OCI-LY7 (cell line): ENCODE measurements around the gene FAIM2. TPM values are rescaled to one million over a fixed set of nuclear protein-coding genes. Genes with fewer than 3 reads are reported as not detected.

Experiments used
- BruUV-seq: library from RNA; stranded (reverse); fragments of 400-500 nt; replicated peaks from 2 replicates; lab custom pipeline; 2021; lab: Mats Ljungman, UMichigan
- CTCF ChIA-PET: fragments of 300-600 bp; sonication (Branson Sonifier 250); formaldehyde crosslinking; loops from one replicate; lab custom pipeline; 2022; ENCODE audit warnings: antibody characterized with exemption; ENCODE audit not compliant: unreplicated experiment; lab: Charles Lee
- POLR2A ChIA-PET: fragments of 300-600 bp; sonication (Branson Sonifier 250); formaldehyde crosslinking; loops from one replicate; lab custom pipeline; 2022; ENCODE audit warnings: antibody characterized with exemption; lab: Charles Lee
- DNase-seq: peaks from one replicate; pipeline ENCODE4 v3.0.0-alpha.2; 2015; ENCODE audit warnings: low spot score
- H2AFZ ChIP-seq: fragments of 200-600 bp; sonication (generic), shearing (Covaris generic); 2 replicates; pipeline ENCODE4 v1.6.1; 2014; ENCODE audit warnings: mild to moderate bottlenecking, antibody characterized with exemption, low read length, moderate library complexity
- H3K27ac ChIP-seq: fragments of 200-600 bp; sonication (generic); 2 replicates; pipeline ENCODE4 v1.5.1; 2014; ENCODE audit warnings: mixed run types, low read depth, mild to moderate bottlenecking, moderate library complexity, low read length, inconsistent platforms; ENCODE audit not compliant: poor library complexity, severe bottlenecking
- H3K36me3 ChIP-seq: fragments of 200-600 bp; sonication (generic); 2 replicates; pipeline ENCODE4 v1.6.1; 2014; ENCODE audit warnings: mild to moderate bottlenecking, antibody characterized with exemption, low read length, moderate library complexity, mixed read lengths; ENCODE audit not compliant: insufficient read depth
- H3K4me1 ChIP-seq: fragments of 200-600 bp; sonication (generic); 2 replicates; pipeline ENCODE4 v1.5.1; 2014; ENCODE audit warnings: mild to moderate bottlenecking, low read length; ENCODE audit not compliant: insufficient read depth, poor library complexity, severe bottlenecking
- H3K4me2 ChIP-seq: fragments of 200-600 bp; sonication (generic); 2 replicates; pipeline ENCODE4 v1.6.1; 2014; ENCODE audit warnings: mild to moderate bottlenecking, low read length
- H3K4me3 ChIP-seq: fragments of 200-600 bp; sonication (generic); 2 replicates; pipeline ENCODE4 v1.5.1; 2014; ENCODE audit warnings: mild to moderate bottlenecking, low read depth, low read length; ENCODE audit not compliant: poor library complexity, severe bottlenecking
- H3K79me2 ChIP-seq: fragments of 200-600 bp; sonication (generic); 2 replicates; pipeline ENCODE4 v1.6.1; 2016; ENCODE audit warnings: low read depth, mild to moderate bottlenecking, low read length, moderate library complexity, mixed read lengths; ENCODE audit not compliant: insufficient read depth
- H3K9me2 ChIP-seq: fragments of 200-600 bp; sonication (generic); 2 replicates; pipeline ENCODE4 v1.6.1; 2016; ENCODE audit warnings: mild to moderate bottlenecking, low read length, mixed read lengths; ENCODE audit not compliant: insufficient read depth
- H3K9me3 ChIP-seq: fragments of 200-600 bp; sonication (generic); 2 replicates; pipeline ENCODE4 v1.6.1; 2014; ENCODE audit warnings: mild to moderate bottlenecking, mixed run types, low read length, mixed read lengths
- H4K20me1 ChIP-seq: fragments of 200-600 bp; sonication (generic); 2 replicates; pipeline ENCODE4 v1.6.1; 2014; ENCODE audit warnings: mild to moderate bottlenecking, antibody characterized with exemption, low read length, moderate library complexity, mixed read lengths; ENCODE audit not compliant: insufficient read depth
- CTCF ChIP-seq: fragments of 200-600 bp; sonication (generic); conservative IDR thresholded peaks from 2 replicates; pipeline ENCODE4 v1.5.1; 2014; ENCODE audit warnings: mild to moderate bottlenecking, antibody characterized with exemption, low read length, moderate library complexity, mixed read lengths
- EZH2phosphoT487 ChIP-seq: fragments of 200-600 bp; sonication (generic); IDR thresholded peaks from 2 replicates; pipeline ENCODE4 v1.6.1; 2018; ENCODE audit warnings: low read depth, borderline replicate concordance, mild to moderate bottlenecking, mixed run types, antibody characterized with exemption, low read length, moderate library complexity, mixed read lengths
- intact Hi-C: fragments of 100-400 bp; cut with micrococcal nuclease; formaldehyde crosslinking; loops from one replicate; pipeline ENCODE4 v1.10.0; 2022; ENCODE audit not compliant: unreplicated experiment
- total RNA-seq, 2 experiments: library from RNA; depleted of rRNA in 1 of 2; stranded (reverse); fragments of >200 nt in 1 of 2; shearing (Covaris generic) in 1 of 2; gene quantifications; 2 replicates each; pipeline ENCODE4 v1.2.3, GENCODE V29; 2014 to 2022

Gene FAIM2
- total RNA-seq, 2 experiments from 2014 or later, result 0.10 TPM; not detected in 1

- DNase-seq, result no peak
- CTCF ChIA-PET, result interaction anchor here (0.6 to 1.0 kb wide), 2 partner anchors 24 to 86 kb away, joined by 3 to 4 read pairs; no protein-coding TSS in a partner anchor
- TF ChIP-seq CTCF, result no peak
- TF ChIP-seq EZH2phosphoT487, result no peak
- no peaks in the 10 kb centered on the region for H4K20me1 ChIP-seq
- peak overlapping the region; percentile 96 for H2AFZ ChIP-seq
- no peaks in the 10 kb centered on the region for H3K9me3 ChIP-seq
- POLR2A ChIA-PET, result interaction anchor here (0.6 to 2.0 kb wide), 4 partner anchors 15 to 1187 kb away, joined by 3 to 5 read pairs (median 3); partner anchors contain the start of gene NCKAP5L
- H3K36me3 ChIP-seq, result peaks cover 2% of the 10 kb centered on the region; the same call in 1 of the 2 replicates
- no TSS peak for BruUV-seq
- peak overlapping the region; percentile 74 for H3K27ac ChIP-seq
- H3K4me1 ChIP-seq, result peaks cover 34% of the 10 kb centered on the region
- intact Hi-C loops, result loop anchor here (5.0 kb wide), 2 partner anchors 221 to 379 kb away; partner anchors contain the start of gene PRPF40B
- H3K4me3 ChIP-seq, result peak overlapping the region; percentile 92
- no peaks in the 10 kb centered on the region for H3K9me2 ChIP-seq
- H3K4me2 ChIP-seq, result peak overlapping the region; percentile 96
- peaks cover 14% of the 10 kb centered on the region; the same call in 1 of the 2 replicates for H3K79me2 ChIP-seq
These were observed 60.3 kb downstream of the FAIM2 start for GRCh38 chr12:49843411-49843810.

GRCh38 chr12:49842519-49843352 is 61.0 kb downstream of the FAIM2 start, which contains the start of gene BCDIN3D:
Gene BCDIN3D, minus strand, starts transcription at chr12:49843106. Its CDS starts 19 bp downstream, at chr12:49843087.
- Histone ChIP-seq H3K4me1 (peaks cover 34% of the 10 kb centered on the region), H3K79me2 (peaks cover 14% of the 10 kb centered on the region; the same call in 1 of the 2 replicates), H3K27ac (peak within 1 kb of the TSS; percentile 74), H3K36me3 (peaks cover 4% of the 10 kb centered on the region; the same call in 1 of the 2 replicates), H3K4me2 (peak within 1 kb of the TSS; percentile 96), H3K4me3 (peak within 1 kb of the TSS; percentile 92), H4K20me1 (no peaks in the 10 kb centered on the region), H3K9me2 (no peaks in the 10 kb centered on the region), H3K9me3 (no peaks in the 10 kb centered on the region), H2AFZ (peak within 1 kb of the TSS; percentile 96)
- ChIA-PET CTCF (interaction anchor here (0.6 to 1.0 kb wide), 2 partner anchors 25 to 85 kb away, joined by 3 to 4 read pairs; no protein-coding TSS in a partner anchor), POLR2A (interaction anchor here (0.6 to 2.0 kb wide), 5 partner anchors 14 to 1188 kb away, joined by 3 to 5 read pairs (median 3); partner anchors contain the start of gene NCKAP5L)
- TF ChIP-seq EZH2phosphoT487 (no peak), CTCF (no peak)
- BruUV-seq, result TSS peak; percentile 91
- intact Hi-C loops, result loop anchor here (5.0 kb wide), 2 partner anchors 220 to 380 kb away; partner anchors contain the start of gene PRPF40B
- DNase-seq, result peak; percentile 89
